GM23338 (cell line): Measurements from ENCODE around the gene TUBGCP2. TPM values are rescaled to one million over a fixed set of nuclear protein-coding genes. Genes with fewer than 3 reads are reported as not detected.

Source experiments
- ATAC-seq: fragments of 200-7000 bp; cut with Tn5 transposase; 3 replicates; pipeline ENCODE4 v1.9.1; 2020
- DNase-seq: peaks from one replicate; pipeline ENCODE4 v3.0.0-alpha.2; 2015; ENCODE audit warnings: low spot score
- H2AFZ ChIP-seq: fragments of 200-600 bp; sonication (generic); 2 replicates; pipeline ENCODE4 v1.8.0; 2016; ENCODE audit warnings: antibody characterized with exemption, mild to moderate bottlenecking, moderate library complexity
- H3F3A ChIP-seq: fragments of 200-600 bp; sonication (generic); replicated peaks from 2 replicates; pipeline ENCODE4 v1.8.0; 2017; ENCODE audit warnings: antibody characterized with exemption, mixed run types, low read depth
- H3K27ac ChIP-seq: fragments of 200-600 bp; sonication (generic); 2 replicates; pipeline ENCODE4 v1.6.1; 2016; ENCODE audit warnings: low read depth
- H3K27me3 ChIP-seq: fragments of 200-600 bp; sonication (generic); 2 replicates; pipeline ENCODE4 v1.8.0; 2016; ENCODE audit warnings: mild to moderate bottlenecking, mixed run types, moderate library complexity; ENCODE audit not compliant: insufficient read depth
- H3K36me3 ChIP-seq: fragments of 200-600 bp; sonication (generic); 2 replicates; pipeline ENCODE4 v1.8.0; 2016; ENCODE audit warnings: mild to moderate bottlenecking; ENCODE audit not compliant: insufficient read depth
- H3K4me1 ChIP-seq: fragments of 200-600 bp; sonication (generic); 2 replicates; pipeline ENCODE4 v1.8.0; 2016; ENCODE audit warnings: mild to moderate bottlenecking, moderate library complexity; ENCODE audit not compliant: insufficient read depth
- H3K4me2 ChIP-seq: fragments of 200-600 bp; sonication (generic); 2 replicates; pipeline ENCODE4 v1.7.1; 2017; ENCODE audit warnings: mixed run types
- H3K4me3 ChIP-seq: fragments of 200-600 bp; sonication (generic); 2 replicates; pipeline ENCODE4 v1.6.1; 2016; ENCODE audit warnings: mixed run types
- H3K79me2 ChIP-seq: fragments of 200-600 bp; sonication (generic); replicated peaks from 2 replicates; pipeline ENCODE4 v1.8.0; 2017; ENCODE audit warnings: mild to moderate bottlenecking; ENCODE audit not compliant: insufficient read depth
- H3K9me2 ChIP-seq: fragments of 200-600 bp; sonication (generic); 2 replicates; pipeline ENCODE4 v1.8.0; 2017; ENCODE audit not compliant: insufficient read depth
- H4K20me1 ChIP-seq: fragments of 200-600 bp; sonication (generic); replicated peaks from 2 replicates; pipeline ENCODE4 v1.8.0; 2017; ENCODE audit warnings: mild to moderate bottlenecking; ENCODE audit not compliant: insufficient read depth
- H3K27ac Mint-ChIP-seq: 2 replicates; pipeline ENCODE4 v1.8.0; 2020; ENCODE audit warnings: inconsistent platforms, mild to moderate bottlenecking, moderate library complexity, mixed read lengths
- H3K27me3 Mint-ChIP-seq: 3 replicates; pipeline ENCODE4 v1.8.0; 2022; ENCODE audit warnings: low read depth, mild to moderate bottlenecking, moderate library complexity, mixed read lengths, inconsistent platforms; ENCODE audit not compliant: insufficient read depth, poor library complexity
- H3K36me3 Mint-ChIP-seq: 3 replicates; pipeline ENCODE4 v1.8.0; 2021; ENCODE audit warnings: low read depth, mild to moderate bottlenecking, inconsistent platforms, moderate library complexity, mixed read lengths
- H3K4me1 Mint-ChIP-seq: 3 replicates; pipeline ENCODE4 v1.8.0; 2020; ENCODE audit warnings: mild to moderate bottlenecking, inconsistent platforms, mixed read lengths
- H3K4me3 Mint-ChIP-seq: 3 replicates; pipeline ENCODE4 v1.8.0; 2021; ENCODE audit warnings: moderate library complexity, mild to moderate bottlenecking, inconsistent platforms, mixed read lengths
- H3K9me3 Mint-ChIP-seq: 3 replicates; pipeline ENCODE4 v1.8.0; 2020; ENCODE audit warnings: moderate library complexity, mild to moderate bottlenecking, inconsistent platforms, mixed read lengths
- CTCF ChIP-seq, 2 experiments: fragments of 200-600 bp in 1 of 2; sonication (generic) in 1 of 2; conservative IDR thresholded peaks; 2 replicates each; pipeline versions ENCODE4 v1.5.1 to v1.6.1; 2016 to 2017; ENCODE audit warnings: antibody characterized with exemption in 2 of 2, low read depth in 2 of 2, mild to moderate bottlenecking in 2 of 2, moderate library complexity in 1 of 2
- ETS1 ChIP-seq: IDR thresholded peaks from 2 replicates; pipeline ENCODE4 v1.6.1; 2016; ENCODE audit warnings: antibody characterized with exemption
- EZH2phosphoT487 ChIP-seq: fragments of 200-600 bp; sonication (generic); IDR thresholded peaks from one replicate; pipeline ENCODE4 v1.8.1; 2018; ENCODE audit warnings: antibody characterized with exemption; ENCODE audit not compliant: unreplicated experiment
- REST ChIP-seq: IDR thresholded peaks from one replicate; pipeline ENCODE4 v1.6.1; 2018; ENCODE audit warnings: antibody characterized with exemption; ENCODE audit not compliant: unreplicated experiment
- ZNF114 ChIP-seq: fragments of 250-450 bp; sonication (Bioruptor Pico); IDR thresholded peaks from 2 replicates; pipeline ENCODE4 v1.5.0; 2020; ENCODE audit warnings: mild to moderate bottlenecking, moderate library complexity
- polyA plus RNA-seq: library from polyadenylated mRNA; unstranded; fragments of >200 nt; fragmentation: Nextera tagmentation; extraction: Ambion mirVana; gene quantifications from 2 replicates; pipeline ENCODE4 v1.2.1, GENCODE V29; 2016
- total RNA-seq: library from RNA; depleted of rRNA; stranded (reverse); fragments of >200 nt; shearing (Covaris generic); gene quantifications from 2 replicates; pipeline ENCODE4 v1.2.3, GENCODE V29; 2014

TUBGCP2 gene
- total and polyA plus RNA-seq, 2 experiments from 2014 or later = 59.6 to 67.7 TPM

- H3F3A ChIP-seq = 0 out of 2 replicates have a peak, but pooled peaks cover 3% of the 10 kb centered on the region
- Mint-ChIP-seq H3K4me3 (no peak overlapping the region), H3K4me1 (peaks cover 8% of the 10 kb centered on the region), H3K27me3 (peaks cover 22% of the 10 kb centered on the region), H3K27ac (no peak overlapping the region), H3K36me3 (no peaks in the 10 kb centered on the region), H3K9me3 (peaks cover 5% of the 10 kb centered on the region; the same call in 2 of the 3 replicates)
- H3K27ac ChIP-seq = no peak overlapping the region
- H3K27me3 ChIP-seq = peaks cover 30% of the 10 kb centered on the region
- H4K20me1 ChIP-seq = no peaks in the 10 kb centered on the region
- no peaks in the 10 kb centered on the region for H3K36me3 ChIP-seq
- H2AFZ ChIP-seq = no peak overlapping the region
- H3K4me3 ChIP-seq = no peak overlapping the region
- H3K9me2 ChIP-seq = no peaks in the 10 kb centered on the region
- ATAC-seq (no peak), DNase-seq (no peak)
- no peak for TF ChIP-seq ZNF114 (CRISPR knock-in tag)
- TF ChIP-seq REST = no peak
- no peaks in the 10 kb centered on the region for H3K79me2 ChIP-seq
- H3K4me2 ChIP-seq = no peak overlapping the region
- H3K4me1 ChIP-seq = no peaks in the 10 kb centered on the region
These were observed 31.2 kb upstream of the TUBGCP2 start for GRCh38 chr10:133339708-133340380.

GRCh38 chr10:133338080-133339071 lies 29.7 kb upstream of the TUBGCP2 start:
- Histone ChIP-seq H2AFZ (no peak overlapping the region), H3K4me1 (no peaks in the 10 kb centered on the region), H3K27ac (no peak overlapping the region), H3F3A (0 out of 2 replicates have a peak, but pooled peaks cover 3% of the 10 kb centered on the region), H3K4me2 (no peak overlapping the region), H3K36me3 (no peaks in the 10 kb centered on the region), H4K20me1 (no peaks in the 10 kb centered on the region), H3K79me2 (no peaks in the 10 kb centered on the region), H3K4me3 (no peak overlapping the region), H3K9me2 (no peaks in the 10 kb centered on the region), H3K27me3 (peaks cover 38% of the 10 kb centered on the region)
- ATAC-seq (no peak), DNase-seq (no peak)
- TF ChIP-seq EZH2phosphoT487 = no peak
- TF ChIP-seq ETS1 = no peak
- TF ChIP-seq CTCF (conservative IDR thresholded peaks at IDR 0.05; ENCODE audit: low read depth in 2 of 2) = no peak
- Mint-ChIP-seq H3K9me3 (peaks cover 12% of the 10 kb centered on the region), H3K36me3 (no peaks in the 10 kb centered on the region; the same call in 2 of the 3 replicates), H3K4me3 (no peak overlapping the region), H3K27me3 (peaks cover 29% of the 10 kb centered on the region), H3K27ac (no peak overlapping the region), H3K4me1 (peaks cover 5% of the 10 kb centered on the region)
